PC-9 (cell line): ENCODE measurements around the gene ZNF407. TPM values are rescaled to one million over a fixed set of nuclear protein-coding genes. Genes with fewer than 3 reads are reported as not detected.

ENCODE experiments used
- BruUV-seq: library from RNA; stranded (reverse); fragments of 400-500 nt; replicated peaks from 2 replicates; lab custom pipeline; 2021; lab: Mats Ljungman, UMichigan
- CTCF ChIA-PET: fragments of 300-600 bp; sonication (Branson Sonifier 250); formaldehyde crosslinking; loops from one replicate; lab custom pipeline; 2022; ENCODE audit warnings: antibody characterized with exemption; lab: Charles Lee
- POLR2A ChIA-PET: fragments of 300-600 bp; sonication (Branson Sonifier 250); formaldehyde crosslinking; loops from one replicate; lab custom pipeline; 2022; ENCODE audit warnings: antibody characterized with exemption; ENCODE audit not compliant: unreplicated experiment; lab: Charles Lee
- DNase-seq, 2 experiments: peaks; one replicate each; pipeline versions ENCODE4 v3.0.0 to v3.0.0-alpha.2; 2015 to 2022; ENCODE audit warnings: mixed read lengths in 1 of 2
- H2AFZ ChIP-seq: fragments of 200-600 bp; sonication (generic); 2 replicates; pipeline ENCODE4 v1.8.1; 2017; ENCODE audit warnings: antibody characterized with exemption
- H3F3A ChIP-seq: fragments of 200-600 bp; sonication (generic); 2 replicates; pipeline ENCODE4 v1.8.1; 2017; ENCODE audit warnings: antibody characterized with exemption, mild to moderate bottlenecking, low read depth; ENCODE audit not compliant: insufficient read depth
- H3K27ac ChIP-seq: fragments of 200-600 bp; sonication (generic); 2 replicates; pipeline ENCODE4 v1.6.1; 2016; ENCODE audit warnings: mixed run types
- H3K27me3 ChIP-seq: fragments of 200-600 bp; sonication (generic); 2 replicates; pipeline ENCODE4 v1.6.1; 2016; ENCODE audit warnings: low read depth, mixed run types; ENCODE audit not compliant: insufficient read depth
- H3K36me3 ChIP-seq: fragments of 200-600 bp; sonication (generic); 2 replicates; pipeline ENCODE4 v1.6.1; 2016; ENCODE audit warnings: low read depth, mixed run types
- H3K4me1 ChIP-seq: fragments of 200-600 bp; sonication (generic); replicated peaks from 2 replicates; pipeline ENCODE4 v1.6.1; 2016; ENCODE audit warnings: mixed run types; ENCODE audit not compliant: insufficient read depth
- H3K4me2 ChIP-seq: fragments of 200-600 bp; sonication (generic); 2 replicates; pipeline ENCODE4 v1.6.1; 2017; ENCODE audit warnings: mixed run types
- H3K4me3 ChIP-seq: fragments of 200-600 bp; sonication (generic); 2 replicates; pipeline ENCODE4 v1.6.1; 2016; ENCODE audit warnings: mixed run types
- H3K79me2 ChIP-seq: fragments of 200-600 bp; sonication (generic); 2 replicates; pipeline ENCODE4 v1.6.1; 2017; ENCODE audit warnings: low read depth, mixed run types
- H3K9me2 ChIP-seq: fragments of 200-600 bp; sonication (generic); 2 replicates; pipeline ENCODE4 v1.8.1; 2017; ENCODE audit warnings: mild to moderate bottlenecking; ENCODE audit not compliant: insufficient read depth
- H3K9me3 ChIP-seq: fragments of 200-600 bp; sonication (generic); 2 replicates; pipeline ENCODE4 v1.8.1; 2016; ENCODE audit warnings: low read depth; ENCODE audit not compliant: insufficient read depth
- H4K20me1 ChIP-seq: fragments of 200-600 bp; sonication (generic); 2 replicates; pipeline ENCODE4 v1.8.1; 2017; ENCODE audit not compliant: insufficient read depth
- EZH2 ChIP-seq: fragments of 200-600 bp; sonication (generic); IDR thresholded peaks from 2 replicates; pipeline ENCODE4 v1.8.0; 2017; ENCODE audit warnings: antibody characterized with exemption, low read depth
- intact Hi-C: fragments of 100-400 bp; cut with micrococcal nuclease; formaldehyde crosslinking; loops from one replicate; pipeline ENCODE4 v1.10.0; 2022; ENCODE audit not compliant: unreplicated experiment
- total RNA-seq: library from RNA; stranded (reverse); gene quantifications from 2 replicates; pipeline ENCODE4 v1.2.3, GENCODE V29; 2021
- TF ChIP-seq, protein P1 (sequence below): fragments of 200-600 bp; sonication (generic); conservative IDR thresholded peaks from 2 replicates; pipeline ENCODE4 v1.6.1; 2017; ENCODE audit warnings: mixed run types, antibody characterized with exemption, mild to moderate bottlenecking, moderate library complexity

The ZNF407 gene
- total RNA-seq, 1 experiment from 2014 or later: 13.4 TPM

DNA sequence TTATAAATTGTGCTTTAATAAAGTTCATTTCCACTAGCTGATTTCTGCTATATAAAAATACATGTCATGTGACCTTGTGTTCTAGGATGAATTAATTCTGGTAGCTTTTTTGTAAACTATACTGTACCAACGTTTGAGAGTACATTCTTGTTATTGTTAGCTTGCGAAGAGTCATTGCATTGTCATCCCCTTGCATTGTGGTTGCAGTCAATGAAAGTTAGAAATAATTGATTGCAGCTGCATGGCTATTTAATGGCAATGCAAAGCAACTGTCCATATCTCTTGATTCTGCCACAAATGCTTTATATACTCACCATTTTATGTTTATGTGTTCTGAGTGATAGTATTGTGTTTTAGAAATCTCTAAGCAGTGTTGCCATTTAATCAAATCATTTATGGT, 91.6 kb downstream of the ZNF407 start:
- Histone ChIP-seq H3K4me1 (no peaks in the 10 kb centered on the region), H3K4me3 (no peak overlapping the region), H3K9me3 (no peaks in the 10 kb centered on the region), H3K9me2 (no peaks in the 10 kb centered on the region), H3K4me2 (no peak overlapping the region), H3F3A (no peaks in the 10 kb centered on the region), H4K20me1 (no peaks in the 10 kb centered on the region), H3K27me3 (no peaks in the 10 kb centered on the region), H3K79me2 (no peaks in the 10 kb centered on the region), H2AFZ (no peak overlapping the region), H3K27ac (no peak overlapping the region), H3K36me3 (no peaks in the 10 kb centered on the region)
- TF ChIP-seq EZH2: no peak
- TF ChIP-seq, protein P1, sequence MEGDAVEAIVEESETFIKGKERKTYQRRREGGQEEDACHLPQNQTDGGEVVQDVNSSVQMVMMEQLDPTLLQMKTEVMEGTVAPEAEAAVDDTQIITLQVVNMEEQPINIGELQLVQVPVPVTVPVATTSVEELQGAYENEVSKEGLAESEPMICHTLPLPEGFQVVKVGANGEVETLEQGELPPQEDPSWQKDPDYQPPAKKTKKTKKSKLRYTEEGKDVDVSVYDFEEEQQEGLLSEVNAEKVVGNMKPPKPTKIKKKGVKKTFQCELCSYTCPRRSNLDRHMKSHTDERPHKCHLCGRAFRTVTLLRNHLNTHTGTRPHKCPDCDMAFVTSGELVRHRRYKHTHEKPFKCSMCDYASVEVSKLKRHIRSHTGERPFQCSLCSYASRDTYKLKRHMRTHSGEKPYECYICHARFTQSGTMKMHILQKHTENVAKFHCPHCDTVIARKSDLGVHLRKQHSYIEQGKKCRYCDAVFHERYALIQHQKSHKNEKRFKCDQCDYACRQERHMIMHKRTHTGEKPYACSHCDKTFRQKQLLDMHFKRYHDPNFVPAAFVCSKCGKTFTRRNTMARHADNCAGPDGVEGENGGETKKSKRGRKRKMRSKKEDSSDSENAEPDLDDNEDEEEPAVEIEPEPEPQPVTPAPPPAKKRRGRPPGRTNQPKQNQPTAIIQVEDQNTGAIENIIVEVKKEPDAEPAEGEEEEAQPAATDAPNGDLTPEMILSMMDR: no peak
- intact Hi-C loops: no loop called here
- CTCF ChIA-PET: no interaction called here
- BruUV-seq: no TSS peak
- DNase-seq: no peak
- POLR2A ChIA-PET: no interaction called here

DNA sequence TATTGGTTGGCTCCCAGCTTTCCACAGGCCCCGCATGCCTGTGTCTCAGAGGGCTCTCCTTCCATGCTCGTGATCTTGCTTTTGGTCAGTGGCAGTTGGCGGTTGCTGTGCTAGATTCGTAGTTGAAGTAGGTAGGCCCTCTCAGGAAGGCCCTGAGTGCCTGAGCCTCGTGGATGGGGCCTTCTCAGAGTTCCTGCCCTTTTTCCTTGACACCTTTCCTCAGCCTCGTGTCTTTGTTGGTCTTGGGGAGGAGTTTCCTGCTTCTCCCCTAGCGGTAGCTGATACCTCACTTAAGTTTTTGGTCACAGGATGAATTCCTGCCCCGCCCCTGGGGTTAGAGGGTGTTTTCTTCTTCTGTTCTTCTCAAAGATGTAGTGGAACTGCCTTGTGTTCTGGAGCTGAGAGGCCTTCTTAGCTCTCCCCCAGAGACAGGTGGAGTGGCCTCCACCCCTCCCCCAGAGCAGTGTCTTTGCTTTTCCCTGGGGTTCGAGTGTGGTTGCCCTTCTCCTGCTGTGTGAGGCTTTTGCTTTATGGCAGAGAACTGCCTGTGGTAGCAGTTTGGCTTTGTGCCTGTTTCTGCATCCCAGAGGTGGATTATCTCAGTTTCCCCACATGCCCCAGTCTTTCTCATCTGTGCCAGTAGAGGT, 94.8 kb downstream of the ZNF407 start:
- Histone ChIP-seq H3K9me2 (no peaks in the 10 kb centered on the region), H3K4me3 (no peak overlapping the region), H3K27me3 (no peaks in the 10 kb centered on the region), H3K4me1 (no peaks in the 10 kb centered on the region), H3K27ac (no peak overlapping the region), H2AFZ (no peak overlapping the region), H4K20me1 (no peaks in the 10 kb centered on the region; the same call in 1 of the 2 replicates), H3K4me2 (no peak overlapping the region), H3K79me2 (no peaks in the 10 kb centered on the region), H3F3A (no peaks in the 10 kb centered on the region), H3K9me3 (no peaks in the 10 kb centered on the region), H3K36me3 (no peaks in the 10 kb centered on the region)
- DNase-seq: no peak
- POLR2A ChIA-PET: no interaction called here
- intact Hi-C loops: no loop called here
- CTCF ChIA-PET: no interaction called here
- TF ChIP-seq, protein P1: no peak
- no peak for TF ChIP-seq EZH2
- no TSS peak for BruUV-seq

DNA sequence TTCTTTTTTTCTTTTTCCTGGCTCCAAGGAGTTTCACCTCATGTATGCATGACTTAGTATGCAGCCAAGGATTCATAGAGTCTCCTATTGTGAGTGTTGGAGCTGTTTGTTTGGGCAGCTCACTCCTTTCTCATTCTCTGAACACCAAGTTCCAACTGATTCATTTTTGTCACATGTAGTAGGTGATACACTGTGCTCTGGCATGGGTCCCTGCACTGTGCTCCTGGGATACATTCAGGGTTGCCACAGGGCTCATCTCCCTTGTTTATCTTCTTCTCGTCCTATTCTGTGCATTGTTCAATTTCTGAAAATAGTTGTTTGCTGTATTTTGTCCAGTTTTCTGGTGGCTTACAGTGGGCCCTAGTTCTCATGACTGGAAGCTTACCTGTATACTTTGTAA, 96.8 kb downstream of the ZNF407 start:
- Histone ChIP-seq H3K36me3 (no peaks in the 10 kb centered on the region), H3K79me2 (no peaks in the 10 kb centered on the region), H3K9me3 (no peaks in the 10 kb centered on the region), H3K4me3 (no peak overlapping the region), H3K4me1 (no peaks in the 10 kb centered on the region), H4K20me1 (peaks cover 4% of the 10 kb centered on the region; the same call in 1 of the 2 replicates), H3K9me2 (no peaks in the 10 kb centered on the region), H3F3A (no peaks in the 10 kb centered on the region), H3K4me2 (no peak overlapping the region), H3K27ac (no peak overlapping the region), H3K27me3 (no peaks in the 10 kb centered on the region), H2AFZ (no peak overlapping the region)
- TF ChIP-seq, protein P1: no peak
- no peak for TF ChIP-seq EZH2
- BruUV-seq: no TSS peak
- ChIA-PET POLR2A (no interaction called here), CTCF (no interaction called here)
- intact Hi-C loops: no loop called here
- DNase-seq: no peak
